ENCODE results near the gene SPINDOC.
"Not testable (repeated sequence)": the region's sequence is repeated elsewhere in the genome, so short reads cannot be mapped to it uniquely, and the experiment has no call there.

Gene SPINDOC

GRCh38 chr11:63767267-63767564 lies 46.0 kb upstream of the SPINDOC start:
- no peak for DNase-seq (ENCODE audit: extremely low read depth, low read depth)
- peak overlapping the region; percentile 90 for H3K4me3 ChIP-seq (replicated peaks; ENCODE audit: low read depth, low read length)
- TF ChIP-seq, protein P1, sequence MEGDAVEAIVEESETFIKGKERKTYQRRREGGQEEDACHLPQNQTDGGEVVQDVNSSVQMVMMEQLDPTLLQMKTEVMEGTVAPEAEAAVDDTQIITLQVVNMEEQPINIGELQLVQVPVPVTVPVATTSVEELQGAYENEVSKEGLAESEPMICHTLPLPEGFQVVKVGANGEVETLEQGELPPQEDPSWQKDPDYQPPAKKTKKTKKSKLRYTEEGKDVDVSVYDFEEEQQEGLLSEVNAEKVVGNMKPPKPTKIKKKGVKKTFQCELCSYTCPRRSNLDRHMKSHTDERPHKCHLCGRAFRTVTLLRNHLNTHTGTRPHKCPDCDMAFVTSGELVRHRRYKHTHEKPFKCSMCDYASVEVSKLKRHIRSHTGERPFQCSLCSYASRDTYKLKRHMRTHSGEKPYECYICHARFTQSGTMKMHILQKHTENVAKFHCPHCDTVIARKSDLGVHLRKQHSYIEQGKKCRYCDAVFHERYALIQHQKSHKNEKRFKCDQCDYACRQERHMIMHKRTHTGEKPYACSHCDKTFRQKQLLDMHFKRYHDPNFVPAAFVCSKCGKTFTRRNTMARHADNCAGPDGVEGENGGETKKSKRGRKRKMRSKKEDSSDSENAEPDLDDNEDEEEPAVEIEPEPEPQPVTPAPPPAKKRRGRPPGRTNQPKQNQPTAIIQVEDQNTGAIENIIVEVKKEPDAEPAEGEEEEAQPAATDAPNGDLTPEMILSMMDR (IDR thresholded peaks at IDR 0.05; ENCODE audit: low read depth, low read length, missing control alignments) = no peak

DNA sequence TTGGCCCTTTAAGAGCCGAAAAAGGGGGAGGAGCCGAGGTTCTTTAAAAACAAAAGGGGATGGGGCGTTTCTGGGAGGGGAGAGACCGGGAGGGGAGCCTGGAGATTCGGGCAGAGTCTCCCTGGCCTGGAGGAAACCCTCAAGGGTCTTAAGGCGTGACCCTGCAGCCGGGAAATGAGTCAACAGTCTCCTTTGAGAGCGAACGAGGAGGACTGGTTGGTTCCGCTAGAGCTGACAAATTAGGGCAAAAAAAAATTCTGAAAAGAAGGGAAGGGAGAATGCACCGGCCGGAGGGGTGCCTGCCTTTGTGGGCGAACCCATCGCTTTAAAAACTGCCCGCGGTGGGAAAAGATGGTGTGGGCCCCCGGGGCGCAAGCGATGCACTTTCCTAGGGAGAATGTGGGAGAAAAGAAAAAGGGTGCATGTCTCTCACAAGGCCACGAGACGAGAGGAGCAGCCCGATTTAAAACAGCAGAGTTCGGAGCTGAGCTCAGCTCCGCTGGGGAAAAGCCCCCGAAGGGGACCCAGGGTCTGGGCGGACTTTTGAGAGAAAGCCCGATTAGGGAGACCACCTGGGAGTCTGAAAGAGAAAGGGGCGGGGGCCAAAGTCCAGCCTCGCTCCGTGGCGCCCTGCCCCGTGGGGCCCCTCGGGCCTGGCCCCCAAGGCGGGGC lies 45.6 kb upstream of the SPINDOC start:
- TF ChIP-seq, protein P1 (IDR thresholded peaks at IDR 0.05; ENCODE audit: low read depth, low read length, missing control alignments) = no peak
- H3K4me3 ChIP-seq (replicated peaks; ENCODE audit: low read depth, low read length) = peak overlapping the region; percentile 90
- no peak for DNase-seq (ENCODE audit: extremely low read depth, low read depth)

- DNase-seq (ENCODE audit: extremely low read depth, low read depth) = no peak
- peak within 1 kb of the TSS; percentile 90 for H3K4me3 ChIP-seq (replicated peaks; ENCODE audit: low read depth, low read length)
- TF ChIP-seq, protein P1 (IDR thresholded peaks at IDR 0.05; ENCODE audit: low read depth, low read length, missing control alignments) = peak; percentile 22
These were observed 44.8 kb upstream of the SPINDOC start, which contains the start of gene ZFTA for GRCh38 chr11:63768237-63769041. TSS of gene ZFTA (minus strand) at chr11:63768775. CDS start at chr11:63768622, 153 bp downstream.

- H3K4me3 ChIP-seq (replicated peaks; ENCODE audit: low read depth, low read length) = peak overlapping the region; percentile 90
- TF ChIP-seq, protein P1 (IDR thresholded peaks at IDR 0.05; ENCODE audit: low read depth, low read length, missing control alignments) = no peak
- DNase-seq (ENCODE audit: extremely low read depth, low read depth) = no peak
These were observed 44.1 kb upstream of the SPINDOC start for GRCh38 chr11:63769042-63769713.

DNA sequence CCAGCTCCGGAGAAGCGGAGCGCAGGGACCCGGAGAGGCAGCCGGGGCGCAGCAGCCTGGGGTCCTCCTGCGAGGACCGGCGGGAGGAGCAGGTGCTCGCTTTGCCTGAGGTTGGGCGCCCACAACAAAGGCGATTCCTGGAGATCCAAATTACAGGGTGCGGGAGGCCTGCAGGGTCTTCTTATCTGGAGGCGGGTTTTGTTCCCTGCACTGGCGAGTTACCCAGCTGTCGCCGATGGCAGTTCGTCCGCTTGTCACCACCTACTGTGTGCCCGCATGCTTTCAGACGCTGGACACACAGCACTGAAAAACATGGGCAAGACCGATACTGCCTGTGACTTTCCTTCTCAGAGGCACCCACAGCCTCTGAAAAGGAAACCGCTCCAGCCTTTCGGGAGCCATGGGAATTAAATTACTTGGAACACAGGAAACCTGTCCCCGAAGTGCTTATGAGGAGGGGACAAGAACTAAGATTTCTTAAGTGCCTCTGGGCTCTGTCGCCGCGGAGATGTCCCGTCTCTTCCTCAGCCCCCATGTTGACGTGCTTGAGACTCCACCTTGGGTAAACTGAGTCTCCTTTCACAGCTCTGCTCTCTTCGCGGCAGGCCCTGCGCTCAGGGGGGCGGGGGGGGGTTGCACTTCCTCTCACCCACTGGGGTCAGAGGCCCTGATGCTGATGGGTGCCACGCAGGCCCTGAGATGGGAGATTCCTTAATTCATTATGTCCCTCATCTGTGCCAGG lies 43.4 kb upstream of the SPINDOC start:
- TF ChIP-seq, protein P1 (IDR thresholded peaks at IDR 0.05; ENCODE audit: low read depth, low read length, missing control alignments) = no peak
- peak overlapping the region; percentile 90 for H3K4me3 ChIP-seq (replicated peaks; ENCODE audit: low read depth, low read length)
- DNase-seq (ENCODE audit: extremely low read depth, low read depth) = no peak

GRCh38 chr11:63770763-63771162 lies 42.5 kb upstream of the SPINDOC start:
- no peak overlapping the region for H3K4me3 ChIP-seq (replicated peaks; ENCODE audit: low read depth, low read length)
- DNase-seq (ENCODE audit: extremely low read depth, low read depth) = no peak
- TF ChIP-seq, protein P1 (IDR thresholded peaks at IDR 0.05; ENCODE audit: low read depth, low read length, missing control alignments) = no peak

DNA sequence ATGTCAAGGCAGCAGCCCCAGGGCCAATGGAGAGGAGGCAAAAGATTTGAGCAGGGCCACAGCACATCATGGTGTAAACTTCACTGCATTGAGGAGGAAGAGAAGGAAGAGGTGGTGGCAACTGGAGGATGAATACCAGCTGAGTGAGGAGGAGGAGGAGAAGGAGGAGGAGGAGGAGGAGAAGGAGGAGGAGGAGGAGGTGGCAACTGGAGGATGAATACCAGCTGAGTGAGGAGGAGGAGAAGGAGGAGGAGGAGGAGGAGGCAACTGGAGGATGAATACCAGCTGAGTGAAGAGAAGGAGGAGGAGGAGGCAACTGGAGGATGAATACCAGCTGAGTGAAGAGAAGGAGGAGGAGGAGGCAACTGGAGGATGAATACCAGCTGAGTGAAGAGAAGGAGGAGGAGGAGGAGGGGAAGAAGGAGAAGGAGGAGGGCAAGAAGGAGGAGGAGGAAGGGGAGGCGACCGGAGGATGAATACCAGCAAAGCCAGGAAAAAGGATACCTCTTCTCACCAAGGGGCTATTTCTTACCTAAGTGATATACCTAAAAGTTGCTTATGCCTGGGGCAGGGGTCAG lies 41.4 kb upstream of the SPINDOC start:
- not testable (repeated sequence) for DNase-seq (ENCODE audit: extremely low read depth, low read depth); H3K4me3 ChIP-seq (replicated peaks; ENCODE audit: low read depth, low read length)
